GM12801 (cell line): Measurements from ENCODE around the gene GPR162.

Experiments used
- TF ChIP-seq, protein P1 (sequence below): IDR thresholded peaks from one replicate; pipeline ENCODE4 v1.5.1; 2011; ENCODE audit warnings: control low read depth; ENCODE audit not compliant: insufficient read length; ENCODE audit errors: extremely low read depth

GPR162 gene, protein sequence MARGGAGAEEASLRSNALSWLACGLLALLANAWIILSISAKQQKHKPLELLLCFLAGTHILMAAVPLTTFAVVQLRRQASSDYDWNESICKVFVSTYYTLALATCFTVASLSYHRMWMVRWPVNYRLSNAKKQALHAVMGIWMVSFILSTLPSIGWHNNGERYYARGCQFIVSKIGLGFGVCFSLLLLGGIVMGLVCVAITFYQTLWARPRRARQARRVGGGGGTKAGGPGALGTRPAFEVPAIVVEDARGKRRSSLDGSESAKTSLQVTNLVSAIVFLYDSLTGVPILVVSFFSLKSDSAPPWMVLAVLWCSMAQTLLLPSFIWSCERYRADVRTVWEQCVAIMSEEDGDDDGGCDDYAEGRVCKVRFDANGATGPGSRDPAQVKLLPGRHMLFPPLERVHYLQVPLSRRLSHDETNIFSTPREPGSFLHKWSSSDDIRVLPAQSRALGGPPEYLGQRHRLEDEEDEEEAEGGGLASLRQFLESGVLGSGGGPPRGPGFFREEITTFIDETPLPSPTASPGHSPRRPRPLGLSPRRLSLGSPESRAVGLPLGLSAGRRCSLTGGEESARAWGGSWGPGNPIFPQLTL

DNA sequence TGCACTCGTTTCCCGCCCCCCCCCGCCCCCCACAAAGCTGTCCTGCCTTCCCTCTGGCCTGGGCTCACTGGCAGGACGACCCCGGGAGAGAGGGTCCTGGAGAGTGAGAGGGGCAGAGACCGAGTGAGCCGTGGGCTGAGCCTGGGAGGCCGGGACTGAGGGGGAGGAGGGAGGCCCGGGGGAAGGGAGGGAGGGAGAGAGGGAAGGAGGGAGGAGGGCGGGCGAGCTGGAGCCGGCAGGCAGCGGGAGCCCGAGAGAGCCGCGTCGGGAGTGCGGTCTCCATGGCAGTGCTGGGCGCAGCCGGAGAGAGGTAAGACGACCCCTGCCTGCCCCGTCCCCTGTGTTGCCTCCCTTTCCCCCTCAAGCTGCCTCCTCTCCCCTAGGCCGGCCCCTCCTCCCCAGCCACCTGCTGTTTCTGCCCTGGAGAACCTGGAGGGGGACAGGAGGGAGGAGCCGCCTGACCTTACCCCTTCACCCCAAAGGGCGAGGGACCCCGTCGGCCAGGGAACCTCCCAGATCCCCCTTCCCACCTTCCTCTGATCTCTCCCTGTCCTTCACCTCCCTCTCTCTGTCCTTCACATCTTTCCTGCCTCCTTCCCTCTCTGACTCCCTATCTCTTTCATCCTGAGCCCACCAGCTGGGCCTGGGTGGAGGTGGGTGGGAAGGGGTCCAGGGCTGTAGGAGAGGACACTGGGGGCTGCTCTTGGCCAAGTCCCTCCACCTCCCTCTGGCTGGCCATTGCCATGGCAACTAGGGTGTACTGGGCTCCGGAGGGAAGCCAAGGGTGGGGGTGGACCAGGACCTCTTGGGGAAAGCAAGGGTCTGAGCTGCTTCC lies at the start of gene GPR162:
GPR162 (plus strand) TSS at position 231 of the 835 bp plus-strand sequence. CDS start 2,078 bp downstream, outside the sequence.
- TF ChIP-seq, protein P1, sequence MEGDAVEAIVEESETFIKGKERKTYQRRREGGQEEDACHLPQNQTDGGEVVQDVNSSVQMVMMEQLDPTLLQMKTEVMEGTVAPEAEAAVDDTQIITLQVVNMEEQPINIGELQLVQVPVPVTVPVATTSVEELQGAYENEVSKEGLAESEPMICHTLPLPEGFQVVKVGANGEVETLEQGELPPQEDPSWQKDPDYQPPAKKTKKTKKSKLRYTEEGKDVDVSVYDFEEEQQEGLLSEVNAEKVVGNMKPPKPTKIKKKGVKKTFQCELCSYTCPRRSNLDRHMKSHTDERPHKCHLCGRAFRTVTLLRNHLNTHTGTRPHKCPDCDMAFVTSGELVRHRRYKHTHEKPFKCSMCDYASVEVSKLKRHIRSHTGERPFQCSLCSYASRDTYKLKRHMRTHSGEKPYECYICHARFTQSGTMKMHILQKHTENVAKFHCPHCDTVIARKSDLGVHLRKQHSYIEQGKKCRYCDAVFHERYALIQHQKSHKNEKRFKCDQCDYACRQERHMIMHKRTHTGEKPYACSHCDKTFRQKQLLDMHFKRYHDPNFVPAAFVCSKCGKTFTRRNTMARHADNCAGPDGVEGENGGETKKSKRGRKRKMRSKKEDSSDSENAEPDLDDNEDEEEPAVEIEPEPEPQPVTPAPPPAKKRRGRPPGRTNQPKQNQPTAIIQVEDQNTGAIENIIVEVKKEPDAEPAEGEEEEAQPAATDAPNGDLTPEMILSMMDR: no peak

DNA sequence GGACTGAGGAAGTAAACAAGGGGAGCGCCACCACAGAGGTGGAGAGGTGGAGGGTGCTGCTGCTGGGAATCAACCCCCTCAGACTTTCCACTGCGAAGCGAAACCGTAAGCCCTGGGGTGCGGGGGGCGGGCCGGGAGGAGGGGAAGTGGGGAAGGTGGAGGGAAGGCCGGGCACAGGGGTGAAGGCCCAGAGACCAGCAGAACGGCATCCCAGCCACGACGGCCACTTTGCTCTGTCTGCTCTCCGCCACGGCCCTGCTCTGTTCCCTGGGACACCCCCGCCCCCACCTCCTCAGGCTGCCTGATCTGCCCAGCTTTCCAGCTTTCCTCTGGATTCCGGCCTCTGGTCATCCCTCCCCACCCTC lies 49.3 kb upstream of the GPR162 start, which contains the start of gene LAG3:
LAG3 (plus strand) TSS at position 190 of the 365 bp plus-strand sequence. CDS start 333 bp downstream, outside the sequence.
- TF ChIP-seq, protein P1: no peak

DNA sequence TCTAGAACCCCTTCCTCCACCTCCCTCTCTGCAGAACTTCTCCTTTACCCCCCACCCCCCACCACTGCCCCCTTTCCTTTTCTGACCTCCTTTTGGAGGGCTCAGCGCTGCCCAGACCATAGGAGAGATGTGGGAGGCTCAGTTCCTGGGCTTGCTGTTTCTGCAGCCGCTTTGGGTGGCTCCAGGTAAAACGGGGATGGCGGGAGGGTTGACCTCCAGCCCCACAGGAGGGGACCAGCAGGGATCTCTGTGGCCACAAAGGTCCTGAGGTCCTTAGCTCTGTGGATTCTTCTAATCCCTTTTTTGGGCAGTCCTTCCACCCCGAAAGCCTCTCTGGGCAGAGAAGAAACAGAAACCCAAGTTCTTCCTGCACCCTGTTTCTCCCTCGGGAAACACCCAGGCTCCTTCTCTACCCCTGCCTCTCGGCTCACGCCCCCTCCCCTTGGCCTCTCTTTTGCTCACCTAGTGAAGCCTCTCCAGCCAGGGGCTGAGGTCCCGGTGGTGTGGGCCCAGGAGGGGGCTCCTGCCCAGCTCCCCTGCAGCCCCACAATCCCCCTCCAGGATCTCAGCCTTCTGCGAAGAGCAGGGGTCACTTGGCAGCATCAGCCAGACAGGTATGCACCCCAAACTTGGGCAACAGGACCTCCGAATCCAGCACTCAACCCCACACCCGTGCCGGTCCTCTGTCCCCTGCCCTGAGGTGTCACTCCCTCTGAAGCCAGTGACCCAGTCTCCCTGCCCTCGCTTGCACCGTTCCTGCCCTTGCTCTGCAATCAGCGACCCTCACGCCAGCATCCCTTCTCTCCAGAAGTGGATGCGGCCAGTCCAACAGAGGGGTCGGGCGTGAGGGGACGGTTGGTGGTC lies 48.7 kb upstream of the GPR162 start:
- TF ChIP-seq, protein P1: no peak

DNA sequence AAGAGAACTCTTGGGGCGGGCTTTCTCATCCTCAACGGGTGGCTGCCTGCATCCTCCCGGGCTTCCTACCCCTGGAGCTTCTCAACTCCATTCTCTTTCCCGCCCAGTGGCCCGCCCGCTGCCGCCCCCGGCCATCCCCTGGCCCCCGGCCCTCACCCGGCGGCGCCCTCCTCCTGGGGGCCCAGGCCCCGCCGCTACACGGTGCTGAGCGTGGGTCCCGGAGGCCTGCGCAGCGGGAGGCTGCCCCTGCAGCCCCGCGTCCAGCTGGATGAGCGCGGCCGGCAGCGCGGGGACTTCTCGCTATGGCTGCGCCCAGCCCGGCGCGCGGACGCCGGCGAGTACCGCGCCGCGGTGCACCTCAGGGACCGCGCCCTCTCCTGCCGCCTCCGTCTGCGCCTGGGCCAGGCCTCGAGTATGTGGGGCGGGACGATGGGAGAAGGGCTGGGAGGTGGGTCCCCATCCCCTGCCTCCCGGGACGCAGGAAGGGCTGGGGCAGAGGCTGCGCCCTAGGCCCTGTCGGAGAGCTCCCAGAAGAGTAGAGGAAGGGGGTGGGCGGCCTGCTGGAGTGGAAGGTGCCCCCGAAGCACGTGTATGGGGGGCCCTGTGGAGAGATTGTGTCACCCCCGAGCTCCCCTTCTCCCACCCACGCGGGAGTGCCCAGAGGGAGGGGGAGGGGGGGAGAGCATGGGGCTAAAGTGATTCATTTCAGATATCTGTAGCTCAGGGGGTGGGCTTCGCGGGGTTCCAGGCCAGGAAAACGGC lies 47.9 kb upstream of the GPR162 start:
- TF ChIP-seq, protein P1: no peak

DNA sequence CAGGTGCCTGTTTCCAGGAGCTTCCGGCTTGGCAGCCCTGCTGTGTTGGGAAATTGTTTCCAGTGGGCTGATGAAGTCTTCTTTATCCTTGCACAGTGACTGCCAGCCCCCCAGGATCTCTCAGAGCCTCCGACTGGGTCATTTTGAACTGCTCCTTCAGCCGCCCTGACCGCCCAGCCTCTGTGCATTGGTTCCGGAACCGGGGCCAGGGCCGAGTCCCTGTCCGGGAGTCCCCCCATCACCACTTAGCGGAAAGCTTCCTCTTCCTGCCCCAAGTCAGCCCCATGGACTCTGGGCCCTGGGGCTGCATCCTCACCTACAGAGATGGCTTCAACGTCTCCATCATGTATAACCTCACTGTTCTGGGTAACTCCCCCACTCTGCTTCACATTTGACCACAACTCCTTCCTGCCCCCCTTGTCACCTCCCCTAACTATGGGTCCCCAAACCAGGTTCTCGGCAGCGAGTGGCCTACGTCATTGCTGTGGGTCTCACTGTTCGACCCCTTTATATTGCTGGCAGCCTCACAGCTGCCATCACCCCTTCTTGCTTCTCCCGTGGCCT lies 47.0 kb upstream of the GPR162 start:
- TF ChIP-seq, protein P1: no peak
